ENCODE data around the gene CDK5RAP2.

DNA sequence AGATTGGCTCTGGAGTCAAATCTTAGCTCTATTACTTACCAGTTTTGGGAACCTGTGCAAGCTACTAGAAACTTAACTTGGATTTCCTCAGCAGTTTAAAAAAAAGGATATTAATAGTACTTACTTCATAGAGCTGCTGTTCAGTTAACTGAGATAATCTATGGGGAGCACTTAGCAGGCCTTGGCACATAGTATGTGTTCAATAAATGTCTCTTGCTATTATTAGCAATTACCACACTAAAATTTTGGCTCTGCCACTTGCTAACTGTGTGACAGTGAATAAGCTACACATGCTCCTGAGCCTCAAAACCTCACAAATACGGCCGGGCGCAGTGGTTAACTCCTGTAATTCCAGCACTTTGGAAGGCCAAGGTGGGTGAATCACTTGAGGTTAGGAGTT lies 55.9 kb downstream of the CDK5RAP2 start:
- TF ChIP-seq POLR2AphosphoS5 (IDR thresholded peaks at IDR 0.05; ENCODE audit: low read length) = no peak
- TF ChIP-seq CEBPB (IDR thresholded peaks at IDR 0.05; ENCODE audit: borderline replicate concordance in 1 of 2, low read depth in 2 of 2, low read length in 2 of 2) = no peak
- no peak for TF ChIP-seq PBX3 (IDR thresholded peaks at IDR 0.05; ENCODE audit: insufficient replicate concordance, low read depth, low read length)
- no peak for TF ChIP-seq KAT2A (conservative IDR thresholded peaks at IDR 0.05; ENCODE audit: control insufficient read depth, low read depth, low read length)
